ENCODE results near the gene VTCN1.

GRCh38 chr1:117150316-117150715 lies 60.4 kb downstream of the VTCN1 start:
- no peak for TF ChIP-seq CTCF (IDR thresholded peaks at IDR 0.05)
- no peak for TF ChIP-seq POLR2A (IDR thresholded peaks at IDR 0.05)
- no peak for TF ChIP-seq POLR2AphosphoS5 (IDR thresholded peaks at IDR 0.05)

Measured in prostate gland (tissue), 2 donors.